ENCODE data around the gene RPTOR.
"Not testable (repeated sequence)": the region's sequence is repeated elsewhere in the genome, so short reads cannot be mapped to it uniquely, and the experiment has no call there.

The RPTOR gene

DNA sequence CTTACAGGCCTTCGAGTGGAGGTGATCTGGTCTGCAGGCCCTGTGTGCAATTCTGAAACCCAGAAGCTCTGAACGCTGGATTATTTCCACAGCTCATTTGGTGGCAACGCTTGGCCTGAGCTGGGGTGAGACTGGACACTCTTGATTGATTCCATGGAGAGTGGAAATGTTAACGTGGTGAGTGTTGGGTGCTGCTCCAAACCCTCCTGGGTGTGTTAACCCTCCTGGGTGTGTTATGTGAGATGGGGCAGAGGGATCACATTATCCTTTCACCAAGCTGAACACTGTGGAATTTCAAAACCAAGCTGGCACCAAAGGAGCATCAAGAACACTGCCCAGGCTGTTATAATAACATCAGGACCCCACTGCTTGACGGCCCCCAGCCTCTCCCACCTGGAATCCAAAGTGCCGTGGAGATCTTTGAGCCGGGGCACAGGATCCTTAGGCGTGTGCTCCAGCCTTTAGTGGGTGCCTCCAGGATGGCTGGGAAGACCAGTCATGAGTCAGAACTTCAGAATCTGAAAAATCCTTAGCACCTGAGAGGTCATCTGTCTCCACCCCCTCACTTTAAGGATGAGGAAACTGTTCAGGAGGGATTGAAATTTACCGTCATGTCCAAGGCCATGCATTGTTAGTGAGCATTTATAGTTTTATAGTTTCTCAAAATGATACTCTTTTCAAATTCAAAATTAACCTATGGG, 75.0 kb downstream of the RPTOR start:
- no peak for DNase-seq

DNA sequence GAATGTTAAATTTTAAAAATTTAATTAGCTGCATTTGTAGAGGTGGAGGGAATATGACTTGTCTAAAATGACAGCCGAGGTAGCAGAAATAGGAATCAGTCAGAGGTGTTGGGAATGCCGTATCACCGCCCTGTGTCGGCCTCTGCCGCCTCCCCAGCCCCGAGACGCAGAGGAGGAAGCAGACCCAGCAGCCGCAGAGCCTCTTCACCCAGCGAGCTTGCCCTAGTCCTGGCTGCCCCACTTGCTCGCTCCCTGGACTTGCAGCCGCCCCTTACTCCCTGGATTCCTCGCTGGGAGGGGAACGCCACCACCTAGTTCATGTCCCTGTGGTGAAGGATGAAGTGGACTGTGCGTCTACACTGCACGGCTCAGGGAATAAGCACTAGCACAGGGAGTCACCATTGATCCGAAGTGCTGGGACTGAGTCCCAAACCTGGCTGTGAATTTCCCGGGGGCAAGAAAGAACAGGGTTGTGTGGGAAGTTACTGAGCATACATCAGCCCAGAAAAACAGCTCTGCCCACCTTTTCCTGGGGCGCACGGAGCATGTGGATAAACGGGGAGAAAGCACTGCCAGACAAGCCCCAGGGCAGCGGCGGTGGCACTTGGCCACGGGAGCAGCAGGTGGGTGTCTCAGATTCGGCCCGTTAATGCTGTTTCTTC, 76.8 kb downstream of the RPTOR start:
- DNase-seq, result no peak

DNA sequence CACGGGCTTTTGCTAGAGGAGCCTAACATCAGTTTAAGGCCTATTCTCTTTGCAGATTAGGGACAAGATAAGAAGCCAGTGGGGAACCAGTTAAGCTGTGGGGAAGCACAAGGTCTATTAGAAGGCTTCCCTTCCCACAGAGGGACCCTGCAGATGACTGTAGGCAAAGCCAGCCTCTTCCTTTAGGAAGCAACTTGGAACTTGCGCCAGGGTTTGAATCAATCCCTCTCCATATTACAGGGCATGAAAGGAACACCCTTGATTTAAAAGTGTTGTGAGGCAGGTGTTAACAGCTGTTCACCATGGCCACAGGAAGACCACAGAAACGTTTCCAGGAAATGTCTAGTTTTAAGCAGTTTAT, 77.3 kb downstream of the RPTOR start:
- DNase-seq, result no peak

DNA sequence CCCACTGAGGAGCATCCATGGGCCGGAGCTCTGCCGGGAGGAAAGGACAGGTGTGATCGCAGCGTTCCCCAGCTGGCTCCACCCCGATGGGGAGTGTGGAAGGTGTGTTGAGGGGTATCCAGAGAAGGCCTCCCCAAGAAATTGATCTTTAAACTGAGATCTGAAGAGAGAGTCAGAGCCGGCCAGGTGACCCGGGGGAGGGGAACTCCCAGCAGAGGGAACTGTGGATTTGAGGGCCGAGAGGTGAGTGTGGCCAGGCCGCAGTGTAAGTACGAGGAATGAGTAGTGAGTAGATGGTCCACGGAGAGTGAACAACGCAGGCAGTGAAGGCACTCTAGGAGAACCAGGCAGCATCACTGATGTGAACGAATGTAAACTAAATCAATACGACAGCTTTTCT, 80.2 kb downstream of the RPTOR start:
- DNase-seq, result no peak

DNA sequence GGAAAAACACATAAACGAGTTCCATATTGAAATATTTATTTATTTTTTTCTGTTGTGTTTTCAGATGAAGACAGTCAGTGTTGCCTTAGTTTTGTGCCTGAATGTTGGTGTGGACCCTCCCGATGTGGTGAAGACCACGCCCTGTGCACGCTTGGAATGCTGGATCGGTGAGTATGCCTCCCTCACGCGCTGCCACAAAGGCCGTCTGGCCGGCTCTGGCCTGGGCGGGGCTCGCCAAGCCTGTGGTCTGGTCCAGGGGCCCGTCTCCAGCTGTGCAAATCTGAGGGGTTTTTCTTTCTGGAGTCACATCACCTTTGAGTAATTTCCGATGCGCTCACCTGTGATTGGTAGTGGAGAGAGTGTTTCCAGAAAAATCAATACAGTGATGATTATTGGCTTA, 81.0 kb downstream of the RPTOR start:
- DNase-seq, result no peak

DNA sequence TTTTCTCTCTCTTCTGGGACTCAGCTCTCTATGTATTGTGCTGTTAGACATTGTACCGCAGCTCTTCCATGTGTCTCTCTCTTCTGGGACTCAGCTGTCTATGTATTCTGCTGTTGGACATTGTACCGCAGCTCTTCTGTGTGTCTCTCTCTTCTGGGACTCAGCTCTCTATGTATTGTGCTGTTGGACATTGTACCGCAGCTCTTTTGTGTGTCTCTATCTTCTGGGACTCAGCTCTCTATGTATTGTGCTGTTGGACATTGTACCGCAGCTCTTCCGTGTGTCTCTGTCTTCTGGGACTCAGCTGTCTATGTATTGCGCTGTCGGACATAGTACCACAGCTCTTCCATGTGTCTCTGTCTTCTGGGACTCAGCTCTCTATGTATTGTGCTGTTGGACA, 84.2 kb downstream of the RPTOR start:
- not testable (repeated sequence) for DNase-seq

DNA sequence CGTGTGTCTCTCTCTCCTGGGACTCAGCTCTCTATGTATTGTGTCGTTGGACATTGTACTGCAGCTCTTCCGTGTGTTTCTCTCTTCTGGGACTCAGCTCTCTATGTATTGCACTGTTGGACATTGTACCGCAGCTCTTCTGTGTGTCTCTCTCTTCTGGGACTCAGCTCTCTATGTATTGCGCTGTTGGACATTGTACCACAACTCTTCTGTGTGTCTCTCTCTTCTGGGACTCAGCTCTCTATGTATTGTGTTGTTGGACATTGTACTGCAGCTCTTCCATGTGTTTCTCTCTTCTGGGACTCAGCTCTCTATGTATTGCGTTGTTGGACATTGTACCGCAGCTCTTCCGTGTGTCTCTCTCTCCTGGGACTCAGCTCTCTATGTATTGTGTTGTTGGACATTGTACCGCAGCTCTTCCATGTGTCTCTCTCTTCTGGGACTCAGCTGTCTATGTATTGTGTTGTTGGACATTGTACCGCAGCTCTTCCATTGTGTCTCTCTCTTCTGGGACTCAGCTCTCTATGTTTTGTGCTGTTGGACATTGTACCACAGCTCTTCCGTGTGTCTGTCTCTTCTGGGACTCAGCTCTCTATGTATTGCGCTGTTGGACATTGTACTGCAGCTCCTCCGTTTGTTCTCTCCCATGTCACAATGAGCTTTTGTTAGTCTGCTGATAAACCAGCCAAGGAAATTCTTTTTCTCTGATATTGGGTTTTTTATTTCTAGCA, 84.8 kb downstream of the RPTOR start:
- no peak for DNase-seq

DNA sequence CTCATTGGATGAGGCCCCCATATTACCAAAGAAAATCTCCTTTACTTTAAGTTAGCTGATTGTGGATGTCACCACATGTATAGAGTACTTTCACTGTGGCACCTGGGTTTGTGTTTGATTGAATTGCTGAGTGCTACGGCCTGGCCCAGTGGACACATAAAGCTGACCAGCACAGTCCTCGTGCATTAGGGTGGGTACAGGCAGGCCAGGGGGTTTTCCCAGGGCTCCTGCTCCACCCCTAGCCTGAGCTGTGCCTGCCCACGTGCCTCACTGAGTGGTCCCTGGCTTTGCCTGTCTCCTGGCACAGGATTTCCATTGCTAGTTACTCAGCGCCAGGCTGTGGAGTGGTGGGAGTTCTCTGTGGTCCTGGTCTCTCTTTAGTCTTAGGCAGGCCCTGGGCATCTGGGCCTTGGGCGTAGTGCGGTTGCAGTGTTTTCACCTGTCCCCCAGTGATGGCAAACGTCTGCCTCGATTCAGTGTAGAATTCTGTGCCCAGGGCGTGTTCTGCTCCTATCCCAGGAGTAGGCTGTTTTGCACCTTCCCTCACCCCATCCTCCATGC, 86.0 kb downstream of the RPTOR start:
- no peak for DNase-seq

DNA sequence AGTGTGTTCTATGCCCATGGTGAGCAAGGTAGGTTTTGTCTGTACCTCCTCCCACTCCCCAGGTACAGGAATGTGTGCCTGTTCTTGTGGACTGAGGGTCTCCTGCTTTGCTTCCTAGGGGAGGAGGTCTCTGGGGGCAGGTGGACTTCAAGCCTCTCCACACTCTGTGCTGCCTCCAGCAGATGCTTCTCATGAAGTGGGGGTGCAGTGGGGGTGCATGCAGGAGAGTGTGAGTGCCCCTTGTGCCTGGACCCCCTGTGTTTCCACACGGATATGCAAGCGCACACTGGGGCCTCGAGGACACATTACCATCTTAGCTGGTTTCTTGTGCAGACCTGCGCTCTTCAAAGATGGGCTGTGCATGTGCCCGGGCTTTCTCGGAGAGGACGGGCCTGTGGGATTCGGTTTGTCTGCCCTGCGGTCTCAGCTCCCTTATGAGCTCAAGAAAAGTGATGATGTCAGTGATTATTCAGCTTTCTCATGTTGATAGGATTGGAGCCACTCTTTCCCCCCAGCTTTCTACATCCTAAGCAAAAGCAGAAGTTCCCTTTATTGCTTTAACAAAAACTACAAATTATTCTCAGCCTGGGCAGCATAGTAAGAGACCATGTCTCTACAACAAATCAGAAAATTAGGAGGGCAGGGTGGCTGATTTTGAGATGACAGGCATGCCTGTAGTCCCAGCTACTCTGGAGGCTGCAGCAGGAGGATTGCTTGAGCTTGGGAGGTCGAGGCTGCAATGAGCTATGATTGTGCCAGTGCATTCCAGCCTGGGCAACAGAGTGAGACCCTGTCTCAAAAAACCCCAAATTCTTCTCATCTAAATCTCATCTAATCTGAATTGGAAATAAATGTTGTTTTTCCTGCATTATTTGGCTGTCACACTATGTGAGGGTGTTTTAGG, 86.8 kb downstream of the RPTOR start:
- no peak for DNase-seq

DNA sequence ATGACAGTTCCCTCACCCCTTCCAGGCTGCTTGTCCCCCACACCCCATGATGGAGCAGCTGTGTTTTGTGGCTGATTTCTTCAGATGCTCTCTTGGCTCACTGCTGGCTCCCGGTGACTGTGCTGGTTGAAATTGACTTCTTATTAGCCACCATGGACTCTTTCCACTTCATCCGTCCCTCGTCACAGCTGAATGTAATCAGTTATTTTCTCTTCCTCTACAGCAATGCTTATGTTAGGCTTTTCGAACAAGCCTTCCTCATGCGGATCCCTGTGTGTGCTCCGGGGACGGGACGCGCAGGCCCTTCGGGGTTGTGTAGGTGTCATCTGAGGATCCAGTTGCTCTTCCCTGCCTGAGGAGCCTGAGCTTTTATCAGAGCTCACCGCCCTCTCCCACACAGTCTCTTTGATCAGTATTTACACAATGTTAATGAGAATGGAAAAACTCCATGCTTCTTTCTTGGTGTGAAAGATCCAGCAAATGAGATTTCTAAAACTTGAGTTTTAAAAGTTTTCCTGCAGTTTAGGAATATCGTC, 87.5 kb downstream of the RPTOR start:
- no peak for DNase-seq

DNA sequence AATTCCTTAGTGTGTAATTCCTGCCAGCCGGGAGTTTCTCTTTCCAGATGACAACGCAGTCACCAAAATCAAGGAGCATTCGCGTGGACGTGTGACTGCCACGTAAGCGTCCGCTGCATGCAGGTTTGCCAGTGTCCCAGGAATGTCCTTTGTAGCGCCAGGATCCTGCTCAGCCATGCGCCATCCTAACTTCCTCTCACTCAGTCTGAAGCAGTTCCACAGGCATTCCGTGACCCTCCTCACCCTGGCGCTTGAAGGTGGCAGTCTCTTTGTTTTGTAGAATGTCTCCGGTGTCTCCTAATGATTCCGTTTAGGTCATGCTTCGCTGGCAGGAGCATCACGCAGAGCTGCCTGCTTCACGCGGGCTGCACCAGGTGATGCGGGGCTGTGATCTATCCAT, 88.6 kb downstream of the RPTOR start:
- no peak for DNase-seq

DNA sequence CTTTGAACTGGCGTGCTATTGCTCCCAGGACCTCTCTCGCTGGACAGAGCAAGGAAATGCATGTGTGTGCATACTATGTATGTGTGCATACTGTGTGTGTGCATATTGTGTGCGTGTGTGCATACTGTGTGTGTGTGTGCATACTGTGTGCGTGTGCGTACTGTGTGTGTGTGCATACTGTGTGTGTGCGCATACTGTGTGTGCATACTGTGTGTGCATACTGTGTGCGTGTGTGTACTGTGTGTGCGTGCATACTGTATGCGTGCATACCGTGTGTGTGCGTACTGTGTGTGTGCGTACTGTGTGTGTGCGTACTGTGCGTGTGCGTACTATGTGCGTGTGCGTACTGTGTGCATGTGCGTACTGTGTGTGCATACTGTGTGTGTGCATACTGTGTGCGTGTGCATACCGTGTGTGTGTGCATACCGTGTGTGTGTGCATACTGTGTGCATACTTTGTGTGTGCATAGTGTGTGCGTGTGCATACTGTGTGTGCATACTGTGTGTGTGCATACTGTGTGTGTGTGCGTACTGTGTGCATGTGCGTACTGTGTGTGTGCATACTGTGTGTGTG, 89.4 kb downstream of the RPTOR start:
- DNase-seq, result no peak

DNA sequence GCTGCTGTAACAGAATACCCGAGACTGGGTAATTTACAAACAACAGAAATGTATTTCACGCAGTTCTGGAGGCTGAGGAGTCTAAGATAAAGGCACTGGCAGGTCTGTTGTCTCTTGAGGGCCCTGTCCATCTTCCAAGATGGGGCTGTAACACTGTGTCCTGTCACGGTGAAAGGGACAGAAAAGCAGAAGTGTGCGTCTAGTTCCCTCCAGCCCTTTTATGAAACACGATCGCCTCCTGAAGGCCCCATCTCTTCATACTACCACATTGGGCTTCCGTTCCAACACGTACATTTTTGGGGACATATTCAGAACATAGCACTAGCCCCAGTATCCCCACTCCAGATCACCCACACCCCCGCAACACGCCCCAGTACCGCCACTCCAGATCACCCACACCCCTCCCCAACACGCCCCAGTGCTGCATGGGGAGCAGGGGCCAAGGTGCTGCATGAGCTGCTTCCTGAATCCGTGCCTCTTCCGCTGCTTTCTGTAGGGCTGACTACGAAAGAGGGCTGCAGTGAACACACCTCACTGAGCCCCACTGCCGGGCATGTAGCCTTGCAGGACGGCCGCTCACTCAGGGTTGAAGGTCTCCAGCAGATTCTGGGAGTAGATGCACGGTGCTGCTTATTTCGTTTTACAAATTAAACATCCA, 91.9 kb downstream of the RPTOR start:
- DNase-seq, result no peak

DNA sequence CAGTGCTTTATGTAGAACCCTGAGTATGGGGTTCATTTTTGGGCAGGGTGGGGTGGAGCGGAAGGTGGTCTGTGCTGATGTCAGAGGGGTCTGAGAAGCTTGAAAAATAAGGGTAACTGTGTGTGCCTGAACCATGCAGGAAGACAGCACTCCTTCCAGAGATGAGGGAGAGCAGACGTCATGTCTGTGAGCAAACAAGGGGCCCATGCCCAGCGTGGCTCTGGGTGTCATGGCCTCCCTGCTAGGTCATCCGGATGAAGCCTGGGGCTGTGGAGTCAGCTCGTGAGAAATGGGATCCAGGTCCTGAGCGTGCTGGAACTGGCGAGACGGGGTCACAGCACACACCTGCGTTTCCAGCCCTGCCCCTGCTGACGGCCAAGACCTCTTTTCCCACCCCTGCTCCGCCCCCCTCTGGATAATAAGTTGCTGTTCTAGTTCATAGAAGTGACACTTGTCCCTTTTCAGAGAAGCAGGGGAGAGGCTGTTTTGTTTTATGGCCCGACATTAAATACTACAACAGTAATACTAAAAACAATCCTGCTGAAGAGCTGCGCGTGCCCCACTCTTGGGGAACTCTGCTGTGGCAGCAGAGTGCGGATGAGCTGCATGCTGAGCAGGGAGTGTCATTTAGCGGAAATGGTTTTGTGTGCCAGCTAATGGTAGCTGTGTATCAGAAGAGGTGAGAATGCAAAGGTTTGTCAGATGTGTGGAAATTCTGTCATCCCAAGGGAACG, 92.6 kb downstream of the RPTOR start:
- DNase-seq, result no peak

DNA sequence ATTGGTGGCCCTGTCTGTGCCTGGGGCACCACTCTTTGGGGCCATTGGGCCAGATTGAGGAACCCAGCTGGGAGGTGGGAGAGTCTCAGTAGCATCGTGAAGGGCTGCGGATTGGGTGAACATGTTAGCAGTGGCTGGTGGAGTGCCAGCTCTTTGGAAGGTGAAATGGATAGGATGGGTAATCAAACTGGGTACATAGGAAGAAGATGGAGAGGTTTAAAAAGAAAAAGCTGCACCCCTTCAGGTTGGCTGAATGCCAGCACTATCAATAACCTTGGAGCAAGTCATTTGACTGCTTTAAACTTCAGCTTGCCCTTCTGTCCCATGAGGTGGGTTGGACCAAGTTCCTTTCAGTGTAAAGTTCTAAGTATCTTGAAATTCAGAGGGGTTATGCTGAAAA, 95.0 kb downstream of the RPTOR start:
- DNase-seq, result no peak

DNA sequence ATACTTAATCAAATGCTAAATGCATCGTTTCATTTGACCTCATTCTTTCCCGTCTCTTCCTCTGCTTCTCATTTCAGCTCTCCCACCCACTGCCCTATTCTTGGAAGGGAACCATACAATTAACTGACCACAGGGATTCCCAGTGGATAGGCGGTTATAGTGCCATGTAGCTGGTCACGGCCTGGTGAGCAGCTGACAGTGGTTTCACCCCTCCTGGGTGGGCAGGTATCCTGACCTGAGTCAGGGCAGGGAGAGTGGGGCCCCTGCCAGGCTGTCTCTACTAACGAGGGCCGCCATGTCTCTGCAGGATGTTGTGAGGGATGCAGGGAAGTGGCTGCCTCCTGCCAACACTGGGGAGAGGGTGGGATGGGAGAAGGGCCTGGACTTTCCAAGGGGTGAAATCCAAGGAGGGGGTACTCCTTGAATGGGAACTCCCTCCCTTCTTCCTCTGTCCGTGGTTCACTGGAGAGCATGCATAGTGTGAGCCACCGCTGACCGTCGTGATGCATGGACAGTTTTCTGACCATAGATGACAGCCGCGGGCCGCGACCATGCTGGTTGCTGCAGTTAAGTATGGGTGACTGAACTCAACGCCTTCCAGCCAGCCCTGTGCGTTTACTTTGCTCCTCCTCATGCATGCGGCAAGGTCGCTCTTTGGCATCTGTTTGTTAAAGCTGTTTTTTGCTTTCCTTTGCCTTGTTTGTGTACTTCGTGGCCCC, 95.9 kb downstream of the RPTOR start:
- DNase-seq, result no peak

DNA sequence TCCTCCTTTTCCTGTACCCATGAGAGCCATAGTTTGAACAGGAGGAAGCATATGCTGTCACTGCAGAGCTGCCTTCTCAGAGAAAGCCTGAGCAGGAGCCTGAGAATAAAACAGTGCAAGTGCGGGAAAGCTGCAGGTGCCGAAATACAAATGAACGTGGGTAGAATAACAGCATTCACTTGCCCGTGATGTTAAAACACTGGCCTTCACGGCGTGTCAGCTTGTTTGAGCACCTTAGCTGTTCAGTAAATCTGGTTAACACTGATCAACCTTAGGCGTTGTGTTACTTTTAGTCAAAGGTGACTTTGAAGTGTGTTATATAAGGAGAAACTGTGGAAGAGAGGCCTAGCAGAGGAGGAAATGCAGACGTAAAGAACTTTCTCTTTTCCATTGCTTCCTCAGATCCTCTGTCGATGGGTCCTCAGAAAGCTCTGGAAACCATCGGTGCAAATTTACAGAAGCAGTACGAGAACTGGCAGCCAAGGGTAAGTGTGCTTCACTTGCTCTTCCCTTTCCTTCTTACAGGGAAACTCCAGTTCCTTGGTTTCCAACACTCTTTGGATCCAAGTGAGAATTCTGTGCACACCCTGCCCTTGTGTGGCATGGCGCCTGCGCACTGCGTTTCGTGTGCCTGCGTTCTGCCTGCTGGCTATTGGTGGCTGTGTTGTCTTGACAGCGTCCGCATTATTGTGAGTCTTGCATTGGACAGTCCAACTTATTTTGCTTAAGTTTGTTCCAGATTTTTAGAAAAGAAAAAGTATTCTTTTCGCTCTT, 98.9 kb downstream of the RPTOR start:
- DNase-seq, result no peak

DNA sequence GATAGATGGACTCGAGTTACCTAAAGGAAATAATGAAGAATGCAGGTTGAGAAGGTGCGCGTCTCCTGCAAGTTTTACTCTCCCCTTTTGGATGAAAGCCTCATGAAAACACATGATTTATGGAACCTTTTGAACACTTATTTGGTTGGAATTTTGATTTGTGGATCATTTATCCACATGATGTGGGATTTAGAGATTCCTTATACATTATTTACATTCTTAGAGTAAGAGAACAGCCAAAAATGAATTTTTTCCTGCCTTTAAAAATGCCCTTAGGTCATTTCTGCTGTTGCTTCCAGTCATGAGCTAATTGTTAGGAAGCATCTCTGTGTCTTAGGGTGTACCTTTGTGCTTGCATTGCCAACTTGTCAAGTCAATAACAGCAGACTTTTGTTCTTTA, 99.9 kb downstream of the RPTOR start:
- DNase-seq, result no peak

DNA sequence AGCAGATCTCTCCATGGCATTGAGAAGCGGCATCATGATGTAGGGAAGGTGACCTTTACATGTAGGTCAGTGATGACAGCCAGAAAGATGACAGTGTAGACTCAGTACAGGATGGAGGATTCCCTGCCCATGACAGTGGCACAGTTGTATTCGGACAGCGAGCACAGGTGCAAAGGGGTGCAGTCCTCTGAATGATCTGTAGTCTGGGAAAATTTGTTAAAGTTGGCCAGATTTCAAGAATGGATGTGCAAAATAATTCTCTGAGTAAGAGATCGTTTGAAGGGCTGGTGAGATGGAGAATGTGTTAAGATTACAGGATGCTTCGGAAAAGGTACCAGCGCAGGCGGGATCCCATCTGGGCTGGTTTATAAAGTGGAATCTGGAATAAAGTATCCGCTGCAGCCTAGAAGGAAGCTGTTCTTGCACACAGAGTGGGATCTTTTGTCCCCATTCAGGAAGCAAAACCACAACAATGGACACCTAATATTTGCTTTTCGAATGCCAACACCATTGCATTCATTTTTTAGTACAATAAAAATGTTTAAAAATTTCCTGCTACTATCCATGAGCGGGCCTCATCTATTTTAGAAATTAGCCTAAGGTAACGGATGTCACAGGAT, 101.2 kb downstream of the RPTOR start:
- DNase-seq, result no peak

Measured in stimulated activated CD4-positive, alpha-beta T cell treated with anti-CD3 and anti-CD28 coated beads, Interleukin-4, amount 100 ng/mL, for 4 hours (primary cell).